Gastroesophageal sphincter (tissue), 3 donors: ENCODE results near the gene WNT3.

ENCODE experiments used
- CTCF ChIP-seq, 4 experiments: fragments of 200-600 bp in 2 of 4; fragments of 450-650 bp in 2 of 4; sonication (generic) in 1 of 4; IDR thresholded peaks; one replicate each; pipeline ENCODE4 v1.5.1; 2017 to 2019; ENCODE audit warnings: antibody characterized with exemption in 4 of 4, mild to moderate bottlenecking in 2 of 4, moderate library complexity in 2 of 4
- POLR2A ChIP-seq, 2 donors: fragments of 450-650 bp; IDR thresholded peaks; one replicate each; pipeline ENCODE4 v1.6.1; 2017; ENCODE audit warnings: antibody characterized with exemption in 2 of 2, mild to moderate bottlenecking in 2 of 2, moderate library complexity in 1 of 2
- POLR2AphosphoS5 ChIP-seq: sonication (generic); formaldehyde crosslinking; IDR thresholded peaks from one replicate; pipeline ENCODE4 v1.6.1; 2017; ENCODE audit warnings: antibody characterized with exemption

GRCh38 chr17:46854515-46854914, 36.0 kb upstream of the WNT3 start:
- TF ChIP-seq CTCF (IDR thresholded peaks at IDR 0.05) = no peak
- no peak for TF ChIP-seq POLR2AphosphoS5
- TF ChIP-seq POLR2A (IDR thresholded peaks at IDR 0.05) = no peak
